Esophagus muscularis mucosa (tissue), 4 donors: ENCODE measurements around the gene BAK1. TPM values are rescaled to one million over a fixed set of nuclear protein-coding genes. Genes with fewer than 3 reads are reported as not detected.

Experiments
- DNase-seq: peaks from one replicate; pipeline ENCODE4 v3.0.0-alpha.2; 2017; ENCODE audit errors: extremely low spot score
- H3K27ac ChIP-seq, 4 donors: fragments of 200-600 bp; sonication (generic); replicated peaks in 1 of 4; 1 replicate in 3 of 4; 2 replicates in 1 of 4; pipeline ENCODE4 v1.5.1; 2016 to 2019; ENCODE audit warnings: mild to moderate bottlenecking in 1 of 4
- H3K27me3 ChIP-seq, 4 donors: fragments of 200-600 bp; sonication (generic); one replicate each; pipeline versions ENCODE4 v1.5.1 to v1.6.0; 2016 to 2019
- H3K36me3 ChIP-seq, 4 donors: fragments of 200-600 bp; sonication (generic); one replicate each; pipeline ENCODE4 v1.5.1; 2016 to 2019
- H3K4me1 ChIP-seq, 4 donors: fragments of 200-600 bp; sonication (generic); one replicate each; pipeline ENCODE4 v1.5.1; 2016 to 2019
- H3K4me3 ChIP-seq, 4 donors: fragments of 200-600 bp; sonication (generic); 1 replicate in 2 of 4; 2 replicates in 2 of 4; pipeline ENCODE4 v1.5.1; 2016 to 2019; ENCODE audit warnings: mild to moderate bottlenecking in 4 of 4, moderate library complexity in 1 of 4
- H3K9me3 ChIP-seq, 4 donors: fragments of 200-600 bp; sonication (generic); 1 replicate in 3 of 4; 2 replicates in 1 of 4; pipeline ENCODE4 v1.5.1; 2016 to 2019
- EP300 ChIP-seq: sonication (generic); formaldehyde crosslinking; IDR thresholded peaks from one replicate; pipeline ENCODE4 v1.6.1; 2017; ENCODE audit warnings: antibody characterized with exemption
- POLR2A ChIP-seq: fragments of 450-650 bp; IDR thresholded peaks from one replicate; pipeline ENCODE4 v1.6.1; 2017; ENCODE audit warnings: antibody characterized with exemption, moderate library complexity, mild to moderate bottlenecking, low read depth
- POLR2AphosphoS5 ChIP-seq, 2 donors: sonication (generic); formaldehyde crosslinking; IDR thresholded peaks; one replicate each; pipeline ENCODE4 v1.6.1; 2017; ENCODE audit warnings: antibody characterized with exemption in 2 of 2
- WGBS: methylation state at CpG from one replicate; pipeline ENCODE4 v1.1.5; 2018; 5-methylcytosine and 5-hydroxymethylcytosine counted together
- intact Hi-C: fragments of 100-400 bp; cut with DNase I; formaldehyde crosslinking; loops from one replicate; pipeline ENCODE4 v1.15.1; 2023
- total RNA-seq, 4 donors: library from RNA; depleted of rRNA; stranded (reverse); fragments of >200 nt; gene quantifications; one replicate each; pipeline versions ENCODE4 v1.1.0 to v1.2.1, GENCODE V29; 2016
- TF ChIP-seq, protein P1 (sequence below), 3 experiments: fragments of 200-600 bp in 2 of 3; fragments of 450-650 bp in 1 of 3; sonication (generic) in 2 of 3; IDR thresholded peaks; one replicate each; pipeline ENCODE4 v1.5.1; 2017 to 2019; ENCODE audit warnings: antibody characterized with exemption in 3 of 3, mild to moderate bottlenecking in 2 of 3, moderate library complexity in 1 of 3

Gene BAK1
- total RNA-seq, 4 donors from 2014 or later, result 9.9 to 13.1 (median 11.7) TPM

DNA sequence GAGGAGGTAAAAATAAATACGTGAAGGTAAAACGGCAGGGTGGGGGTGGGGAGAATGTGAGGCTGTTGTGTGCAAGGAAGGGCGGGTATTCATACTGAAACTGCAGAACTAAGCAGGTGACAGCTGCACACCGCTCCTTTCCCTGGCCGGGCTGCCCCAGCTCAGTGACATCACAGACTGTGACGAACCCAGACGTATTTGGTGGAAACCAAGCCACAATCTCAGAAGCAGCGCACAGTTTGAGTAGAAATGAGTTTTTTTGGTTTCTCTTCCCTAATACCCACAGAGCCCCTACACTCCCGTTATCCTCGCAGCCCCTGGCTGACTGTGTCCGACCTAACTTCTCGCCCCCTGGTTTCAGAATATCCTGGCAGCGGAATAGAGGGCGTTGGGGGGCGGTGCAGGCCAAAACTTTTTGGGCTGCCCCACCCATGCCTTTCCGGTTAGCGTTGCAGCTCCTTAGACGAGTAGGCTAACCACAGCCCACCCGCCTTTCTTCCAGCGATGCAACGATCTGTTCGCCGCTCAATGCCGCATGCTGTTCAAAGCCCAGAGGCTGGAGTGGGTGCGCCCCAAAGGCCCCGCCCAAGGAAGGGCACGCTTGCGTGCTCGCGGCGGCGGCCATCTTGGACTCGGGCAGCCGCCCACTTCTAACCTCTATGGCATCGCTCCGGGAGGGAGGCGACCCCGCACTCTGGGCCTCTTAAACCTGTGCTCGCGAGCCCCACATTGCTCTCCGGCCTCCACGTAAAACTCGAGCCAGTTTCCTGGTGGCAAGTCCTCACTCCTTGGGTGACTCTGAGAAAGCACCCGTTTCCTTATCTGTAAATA lies 9.1 kb downstream of the BAK1 start:
- intact Hi-C loops, result loop anchor here (10.0 kb wide), 2 partner anchors 116 to 176 kb away; partner anchors contain the start of genes KIFC1 and ZBTB9
- 1% methylated on average over 39 of the region's 44 CpGs for WGBS
- no peaks in the 10 kb centered on the region for H3K9me3 ChIP-seq
- peaks cover 23 to 32% (median 29%) of the 10 kb centered on the region in 4 donors for H3K36me3 ChIP-seq
- H3K27me3 ChIP-seq, result no peaks in the 10 kb centered on the region
- peaks cover 5 to 18% (median 14%) of the 10 kb centered on the region in 4 donors for H3K4me1 ChIP-seq
- peak overlapping the region; percentile 84 to 90 (median 88) for H3K27ac ChIP-seq
- TF ChIP-seq POLR2AphosphoS5 (IDR thresholded peaks at IDR 0.05), result peak; percentile 72 to 75
- no peak for TF ChIP-seq EP300
- peak overlapping the region; percentile 73 to 78 (median 74) for H3K4me3 ChIP-seq
- peak; percentile 96 for DNase-seq

DNA sequence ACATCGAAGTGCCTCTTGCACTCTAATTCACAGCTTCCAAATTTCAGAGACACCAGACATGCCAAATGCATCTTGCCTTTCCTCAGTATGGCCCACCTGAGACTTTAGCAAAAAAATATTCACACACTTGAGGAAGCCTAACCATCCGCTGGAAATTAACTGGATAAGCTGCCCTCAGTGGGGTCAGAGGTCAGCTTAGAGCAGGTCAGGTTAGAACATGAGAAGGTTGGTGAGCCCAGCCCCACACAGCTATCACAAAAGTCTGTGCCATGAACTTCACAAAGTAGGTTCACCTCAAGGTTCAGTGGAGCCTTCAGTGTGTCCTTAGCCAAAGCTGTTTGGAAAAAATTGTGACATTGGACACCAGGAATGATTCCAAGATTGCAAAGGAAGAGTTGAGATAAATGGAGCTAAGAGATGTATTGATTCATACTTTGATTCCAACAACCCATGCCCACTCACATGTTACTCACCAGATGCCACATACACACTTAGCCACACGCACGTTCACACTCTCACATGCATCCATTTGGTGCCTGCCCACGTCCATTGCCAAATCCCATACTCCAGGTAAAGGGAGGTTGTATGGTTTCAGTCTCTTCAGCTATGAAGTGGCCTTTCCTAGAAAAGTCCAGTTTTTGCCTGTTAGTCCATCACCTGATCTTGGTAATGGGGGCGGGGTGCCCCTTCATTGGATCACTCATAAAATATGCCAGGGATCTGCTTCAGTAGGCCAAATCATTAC lies 11.1 kb downstream of the BAK1 start:
- Histone ChIP-seq H3K27ac (no peak overlapping the region), H3K27me3 (no peaks in the 10 kb centered on the region), H3K36me3 (peaks cover 3 to 11% (median 8%) of the 10 kb centered on the region in 4 donors), H3K4me1 (peaks cover 5 to 18% (median 14%) of the 10 kb centered on the region in 4 donors), H3K4me3 (no peak overlapping the region), H3K9me3 (no peaks in the 10 kb centered on the region)
- 99% methylated on average over 6 of the region's 6 CpGs for WGBS
- no peak for DNase-seq
- intact Hi-C loops, result no loop called here
- TF ChIP-seq POLR2AphosphoS5 (IDR thresholded peaks at IDR 0.05) (no peak), EP300 (no peak), POLR2A (no peak)
- TF ChIP-seq, protein P1, sequence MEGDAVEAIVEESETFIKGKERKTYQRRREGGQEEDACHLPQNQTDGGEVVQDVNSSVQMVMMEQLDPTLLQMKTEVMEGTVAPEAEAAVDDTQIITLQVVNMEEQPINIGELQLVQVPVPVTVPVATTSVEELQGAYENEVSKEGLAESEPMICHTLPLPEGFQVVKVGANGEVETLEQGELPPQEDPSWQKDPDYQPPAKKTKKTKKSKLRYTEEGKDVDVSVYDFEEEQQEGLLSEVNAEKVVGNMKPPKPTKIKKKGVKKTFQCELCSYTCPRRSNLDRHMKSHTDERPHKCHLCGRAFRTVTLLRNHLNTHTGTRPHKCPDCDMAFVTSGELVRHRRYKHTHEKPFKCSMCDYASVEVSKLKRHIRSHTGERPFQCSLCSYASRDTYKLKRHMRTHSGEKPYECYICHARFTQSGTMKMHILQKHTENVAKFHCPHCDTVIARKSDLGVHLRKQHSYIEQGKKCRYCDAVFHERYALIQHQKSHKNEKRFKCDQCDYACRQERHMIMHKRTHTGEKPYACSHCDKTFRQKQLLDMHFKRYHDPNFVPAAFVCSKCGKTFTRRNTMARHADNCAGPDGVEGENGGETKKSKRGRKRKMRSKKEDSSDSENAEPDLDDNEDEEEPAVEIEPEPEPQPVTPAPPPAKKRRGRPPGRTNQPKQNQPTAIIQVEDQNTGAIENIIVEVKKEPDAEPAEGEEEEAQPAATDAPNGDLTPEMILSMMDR (IDR thresholded peaks at IDR 0.05), result no peak

DNA sequence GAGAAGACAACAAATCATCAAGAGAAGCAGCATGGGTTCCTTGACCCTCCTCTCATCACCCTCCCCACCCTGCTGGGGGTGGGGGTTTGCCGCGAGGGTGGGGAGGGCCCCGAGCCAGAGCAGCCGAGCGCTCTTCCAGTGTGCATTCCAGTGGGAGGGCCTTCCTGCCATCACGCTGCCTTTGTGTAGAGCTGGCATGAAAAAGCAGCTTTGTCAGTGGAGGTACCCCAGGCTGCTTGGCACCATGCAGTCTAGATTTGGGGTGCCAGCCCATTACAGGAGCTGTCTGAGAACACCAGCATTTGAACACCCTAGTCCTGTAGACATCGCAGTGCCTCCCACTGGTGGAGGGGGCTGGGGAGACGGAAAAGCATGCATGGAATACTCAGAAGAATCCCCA lies 12.2 kb downstream of the BAK1 start:
- Histone ChIP-seq H3K27me3 (no peaks in the 10 kb centered on the region), H3K27ac (no peak overlapping the region), H3K4me1 (peaks cover 5 to 18% (median 14%) of the 10 kb centered on the region in 4 donors), H3K36me3 (peaks cover 0 to 4% (median 0%) of the 10 kb centered on the region in 4 donors), H3K9me3 (no peaks in the 10 kb centered on the region), H3K4me3 (no peak overlapping the region)
- 40% methylated on average over 1 of the region's 8 CpGs for WGBS
- intact Hi-C loops, result no loop called here
- DNase-seq, result no peak
- TF ChIP-seq POLR2A (no peak), EP300 (no peak), POLR2AphosphoS5 (IDR thresholded peaks at IDR 0.05) (no peak)
- TF ChIP-seq, protein P1 (IDR thresholded peaks at IDR 0.05), result no peak

DNA sequence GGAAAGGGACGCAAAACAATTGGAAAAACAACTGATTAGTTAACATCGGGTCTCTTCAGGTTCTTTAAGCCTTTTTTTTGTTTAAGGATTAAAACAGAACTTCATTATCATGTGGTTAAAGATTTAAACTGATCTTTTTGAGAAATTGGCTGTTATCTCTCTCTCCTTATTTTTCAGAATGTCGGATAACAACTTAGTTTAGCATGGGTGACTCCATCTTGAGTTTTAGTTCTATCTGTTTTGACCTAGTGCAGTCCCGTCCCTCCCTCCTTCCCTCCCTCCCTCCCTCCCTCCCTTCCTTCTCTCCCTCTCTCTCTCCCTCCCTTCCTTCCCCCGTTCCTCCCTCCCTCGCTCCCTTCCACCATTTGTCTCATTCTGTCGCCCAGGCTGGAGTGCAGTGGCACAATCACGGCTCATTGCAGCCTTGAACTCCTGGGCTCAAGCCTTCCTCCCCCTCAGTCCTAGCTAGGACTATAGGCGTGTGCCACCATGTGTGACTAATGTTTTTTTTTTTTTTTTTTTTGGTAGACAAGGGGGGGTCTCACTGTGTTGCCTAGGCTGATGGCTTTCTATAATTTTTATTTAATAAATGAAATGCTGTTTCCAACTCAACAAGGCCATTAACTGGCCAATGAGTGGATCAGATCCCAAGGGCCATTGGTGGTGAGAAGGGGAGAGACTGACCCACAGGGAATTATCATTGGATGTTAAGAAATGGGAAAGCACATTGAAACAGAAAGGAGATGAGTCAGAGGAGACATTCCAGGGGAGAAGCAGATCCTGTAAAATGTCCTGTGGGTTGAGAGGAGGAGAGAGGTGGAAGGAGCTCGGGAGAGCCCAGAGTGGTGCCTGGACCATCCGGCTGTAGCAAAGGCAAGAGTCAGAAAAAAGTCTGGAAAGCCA lies 13.6 kb downstream of the BAK1 start:
- no peak for DNase-seq
- no peak for TF ChIP-seq POLR2AphosphoS5 (IDR thresholded peaks at IDR 0.05)
- no peak for TF ChIP-seq POLR2A
- TF ChIP-seq, protein P1 (IDR thresholded peaks at IDR 0.05), result no peak
- no peak for TF ChIP-seq EP300
- Histone ChIP-seq H3K27ac (no peak overlapping the region), H3K4me3 (no peak overlapping the region), H3K4me1 (peaks cover 0 to 11% (median 6%) of the 10 kb centered on the region in 4 donors), H3K27me3 (no peaks in the 10 kb centered on the region), H3K36me3 (no peaks in the 10 kb centered on the region), H3K9me3 (no peaks in the 10 kb centered on the region)
- WGBS, result 79% methylated on average over 11 of the region's 11 CpGs
- intact Hi-C loops, result no loop called here
